NCI-H2171 treated with DMSO at 0.1 percent for 48 hours (cell line): ENCODE data around the gene CCDC85B.
"Not testable (repeated sequence)": the region's sequence is repeated elsewhere in the genome, so short reads cannot be mapped to it uniquely, and the experiment has no call there.

Source experiments
- DNase-seq: peaks from one replicate; lab custom pipeline; 2025; lab: John Stamatoyannopoulos, UW

Gene CCDC85B

DNA sequence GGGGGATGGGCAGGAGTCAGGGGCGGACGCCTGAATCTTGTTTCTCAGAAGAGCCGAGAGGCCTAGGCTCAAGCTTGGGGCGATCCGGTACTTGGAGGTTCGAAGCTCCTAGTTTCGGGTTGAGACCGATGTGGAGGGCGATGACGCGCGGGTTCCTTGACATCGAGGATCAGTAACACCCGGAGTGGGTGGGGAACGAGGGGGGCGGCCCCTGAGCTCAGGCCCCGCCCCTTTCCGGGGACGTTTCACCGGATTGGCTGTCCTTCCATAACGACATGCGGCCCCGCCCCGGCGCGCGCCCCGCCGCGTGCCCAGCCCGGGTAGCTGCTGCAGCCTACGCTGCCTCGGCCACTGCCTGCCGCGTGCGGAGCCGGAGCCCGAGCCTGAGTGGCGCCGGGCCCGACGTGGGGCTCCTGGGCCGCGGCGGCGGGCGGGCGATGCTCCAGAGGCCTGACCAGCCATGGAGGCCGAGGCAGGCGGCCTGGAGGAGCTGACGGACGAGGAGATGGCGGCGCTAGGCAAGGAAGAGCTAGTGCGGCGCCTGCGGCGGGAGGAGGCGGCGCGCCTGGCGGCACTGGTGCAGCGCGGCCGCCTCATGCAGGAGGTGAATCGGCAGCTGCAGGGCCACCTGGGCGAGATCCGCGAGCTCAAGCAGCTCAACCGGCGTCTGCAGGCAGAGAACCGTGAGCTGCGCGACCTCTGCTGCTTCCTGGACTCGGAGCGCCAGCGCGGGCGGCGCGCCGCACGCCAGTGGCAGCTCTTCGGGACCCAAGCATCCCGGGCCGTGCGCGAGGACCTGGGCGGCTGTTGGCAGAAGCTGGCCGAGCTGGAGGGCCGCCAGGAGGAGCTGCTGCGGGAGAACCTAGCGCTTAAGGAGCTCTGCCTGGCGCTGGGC, at the start of gene CCDC85B:
Gene CCDC85B (plus strand): TSS at position 350 of the 895 bp plus-strand sequence. CDS start 111 bp downstream, at position 461.
- peak; percentile 92 for DNase-seq

DNA sequence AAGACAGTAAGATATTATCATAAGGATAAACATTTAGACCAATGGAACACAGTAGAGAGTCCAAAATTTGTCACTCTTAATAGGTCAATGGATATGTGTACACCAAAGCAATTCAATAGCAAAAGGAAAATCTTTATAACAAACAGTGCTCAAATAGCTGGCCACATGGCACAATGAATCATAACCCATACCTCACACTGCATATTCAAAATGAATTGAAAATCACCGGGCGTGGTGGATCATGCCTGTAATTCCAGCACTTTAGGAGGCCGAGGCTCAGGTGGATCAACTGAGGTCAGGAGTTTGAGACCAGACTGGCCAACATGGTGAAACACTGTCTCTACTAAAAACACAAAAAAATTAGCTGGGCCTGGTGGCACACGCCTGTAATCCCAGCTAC, 48.3 kb upstream of the CCDC85B start:
- no peak for DNase-seq

DNA sequence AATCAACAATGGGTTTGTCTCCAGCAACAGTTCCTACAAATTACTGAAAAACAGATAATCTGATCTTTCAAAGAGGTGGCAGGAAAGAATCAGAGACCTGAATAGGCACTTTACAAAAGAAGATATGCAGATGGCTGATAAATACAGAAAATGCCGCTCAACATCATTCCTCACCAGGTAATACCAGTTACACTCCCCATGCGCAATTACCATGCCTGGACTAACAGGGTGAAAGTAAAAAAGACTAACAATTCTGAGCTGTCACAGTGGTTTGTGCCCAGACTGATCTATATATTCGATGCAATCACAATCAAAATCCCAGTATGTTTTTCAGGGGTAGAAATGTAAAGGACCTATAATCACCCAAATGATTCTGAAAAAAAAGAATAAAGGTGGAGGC, 46.7 kb upstream of the CCDC85B start:
- DNase-seq, result no peak

DNA sequence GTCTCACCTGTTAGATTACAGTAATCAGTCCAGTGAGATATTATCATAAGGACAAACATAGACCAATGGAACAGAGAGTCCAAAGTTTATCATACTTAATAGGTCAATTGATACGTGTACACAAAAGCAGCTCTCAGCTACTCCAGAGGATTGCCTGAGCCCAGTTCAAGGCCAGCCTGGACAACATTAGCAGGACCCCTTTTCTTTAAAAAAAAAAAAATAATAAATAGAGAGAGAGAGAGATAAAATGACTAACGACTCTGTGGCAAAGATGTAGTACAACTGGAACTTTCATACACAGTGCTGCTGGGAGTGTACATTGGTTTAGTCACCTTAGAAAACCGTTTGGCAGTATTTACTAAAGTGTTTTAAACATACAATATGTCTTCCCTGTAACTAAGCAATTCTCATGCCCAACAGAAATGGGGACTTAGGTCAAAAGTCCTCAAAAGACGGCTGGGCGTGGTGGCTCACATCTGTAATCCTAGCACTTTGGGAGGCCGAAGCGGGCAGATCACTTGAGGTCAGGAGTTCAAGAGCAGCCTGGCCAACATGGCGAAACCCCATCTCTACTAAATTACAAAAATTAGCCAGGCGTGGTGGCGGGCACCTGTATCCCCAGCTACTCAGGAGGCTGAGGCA, 46.1 kb upstream of the CCDC85B start:
- DNase-seq, result no peak

DNA sequence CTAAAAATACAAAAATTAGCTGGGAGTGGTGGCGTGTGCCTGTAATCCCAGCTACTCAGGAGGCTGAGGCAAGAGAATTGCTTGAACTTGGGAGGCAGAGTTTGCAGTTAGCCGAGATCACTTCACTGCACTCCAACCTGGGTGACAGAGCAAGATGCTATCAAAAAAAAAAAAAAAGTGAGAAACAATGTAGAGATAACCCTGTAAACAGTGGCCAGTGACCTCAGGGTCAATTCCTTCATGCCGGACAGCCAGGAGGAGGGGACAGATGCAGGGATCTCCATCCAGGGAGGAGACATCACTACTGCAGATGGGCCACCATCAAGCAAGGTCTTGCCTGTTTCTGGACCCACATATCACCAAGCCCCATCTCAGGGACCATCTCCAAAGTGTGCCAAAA, 42.7 kb upstream of the CCDC85B start:
- DNase-seq, result no peak

DNA sequence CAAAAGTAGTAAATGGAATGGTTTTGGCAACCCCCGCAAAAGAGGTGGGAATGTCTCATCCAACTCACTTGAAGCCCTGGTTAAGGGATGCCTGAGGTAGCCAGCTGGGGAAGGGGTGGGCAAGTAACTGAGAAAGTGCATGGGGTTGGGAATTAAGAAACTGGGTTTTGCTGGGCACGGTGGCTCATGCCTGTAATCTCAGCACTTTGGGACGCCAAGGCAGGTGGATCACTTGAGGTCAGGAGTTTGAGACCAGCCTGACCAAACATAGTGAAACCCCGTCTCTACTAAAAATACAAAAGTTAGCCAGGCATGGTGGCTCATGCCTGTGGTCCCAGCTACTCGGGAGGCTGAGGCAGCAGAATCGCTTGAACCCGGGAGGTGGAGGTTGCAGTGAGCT, 41.8 kb upstream of the CCDC85B start:
- not testable (repeated sequence) for DNase-seq

- no peak for DNase-seq
Measured at GRCh38 chr11:65849366-65849765, 41.1 kb upstream of the CCDC85B start.

GRCh38 chr11:65849771-65850216, 40.7 kb upstream of the CCDC85B start:
- DNase-seq, result no peak

- no peak for DNase-seq
Measured at GRCh38 chr11:65850217-65851082, 40.0 kb upstream of the CCDC85B start.

DNA sequence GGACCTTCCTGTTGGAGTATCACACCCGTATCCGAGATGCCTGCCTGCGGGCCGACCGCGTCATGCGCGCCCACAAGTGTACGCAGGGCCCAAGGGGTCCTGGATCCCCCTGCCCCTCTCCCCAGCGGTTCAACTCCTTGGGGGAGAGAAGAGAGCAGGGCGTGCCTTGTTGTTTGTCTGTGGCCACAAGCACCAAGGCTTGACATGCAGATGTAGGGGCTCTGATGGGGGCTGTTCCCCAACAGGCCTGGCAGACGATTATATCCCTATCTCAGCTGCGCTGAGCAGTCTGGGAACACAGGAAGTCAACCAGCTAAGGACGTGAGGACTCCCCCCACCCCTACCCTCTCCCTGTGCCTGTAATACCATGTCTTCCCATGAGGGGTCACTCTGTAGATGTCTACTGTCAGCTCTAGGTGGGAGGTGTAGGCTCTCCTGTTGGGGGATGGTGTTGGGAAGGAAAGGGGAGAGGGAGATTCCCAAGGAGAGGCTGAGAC, 39.3 kb upstream of the CCDC85B start:
- no peak for DNase-seq

DNA sequence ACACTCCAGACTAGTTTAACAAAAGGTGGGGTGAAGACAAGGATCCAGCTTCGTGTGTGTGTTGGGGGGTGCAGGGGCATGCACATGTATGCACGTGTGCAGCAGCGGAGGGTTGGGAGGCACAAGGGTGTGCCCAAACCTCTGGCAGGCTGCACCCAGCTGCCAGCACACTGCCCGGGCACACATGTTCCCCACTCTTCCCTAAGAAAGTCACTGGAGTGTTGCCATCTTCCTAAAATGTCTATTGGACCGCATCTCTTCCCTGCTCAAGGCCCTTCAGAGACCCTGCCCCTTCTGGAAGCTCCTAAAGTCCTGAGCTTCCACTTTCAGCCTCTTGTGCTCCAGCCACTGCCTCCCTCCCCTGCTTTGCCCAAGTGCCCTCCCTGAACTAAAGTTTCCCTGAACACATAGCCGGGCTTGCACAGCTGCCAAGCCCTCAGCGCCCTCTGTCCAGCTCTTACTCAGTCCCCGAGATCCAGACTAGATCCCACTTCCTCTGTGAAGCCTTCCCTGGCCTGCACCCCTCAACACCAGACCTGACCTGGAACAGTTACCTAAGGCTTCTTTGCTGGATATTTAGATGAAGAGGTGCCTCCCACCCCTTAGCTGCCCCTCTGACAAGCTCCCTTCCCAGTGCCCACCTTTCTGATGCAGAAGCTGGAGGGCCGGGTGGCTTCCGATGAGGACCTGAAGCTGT, 38.5 kb upstream of the CCDC85B start:
- no peak for DNase-seq

DNA sequence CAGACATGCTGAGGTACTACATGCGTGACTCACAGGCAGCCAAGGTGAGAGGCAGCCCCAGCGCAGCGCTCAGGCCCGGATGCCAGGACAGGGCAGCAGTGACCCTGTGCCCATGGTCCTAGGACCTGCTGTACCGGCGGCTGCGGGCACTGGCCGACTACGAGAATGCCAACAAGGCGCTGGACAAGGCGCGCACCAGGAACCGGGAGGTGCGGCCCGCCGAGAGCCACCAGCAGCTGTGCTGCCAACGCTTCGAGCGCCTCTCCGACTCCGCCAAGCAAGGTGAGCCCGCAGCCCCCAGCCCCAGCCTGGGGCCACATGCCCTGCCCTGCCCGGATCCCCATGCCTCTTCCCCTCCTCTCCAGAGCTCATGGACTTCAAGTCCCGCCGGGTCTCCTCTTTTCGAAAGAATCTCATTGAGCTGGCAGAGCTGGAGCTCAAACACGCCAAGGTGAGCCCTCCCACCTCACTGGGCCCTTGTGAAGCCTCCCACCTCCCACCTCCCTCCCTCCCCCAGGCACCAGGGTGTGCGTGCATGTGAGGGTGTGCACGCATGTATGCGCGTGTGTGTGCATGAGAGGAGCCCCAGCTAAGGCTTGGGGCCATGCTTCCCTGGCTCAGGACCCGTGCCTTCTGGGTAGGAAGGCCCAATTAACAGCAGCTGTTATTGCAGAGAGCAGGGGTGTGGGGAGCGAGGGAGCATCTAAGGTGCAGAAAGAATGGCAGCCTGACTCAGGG, 37.8 kb upstream of the CCDC85B start:
- no peak for DNase-seq

GRCh38 chr11:65853246-65853979, 37.1 kb upstream of the CCDC85B start:
- DNase-seq, result no peak

- DNase-seq, result no peak
Measured at GRCh38 chr11:65854161-65854592, 36.3 kb upstream of the CCDC85B start.

DNA sequence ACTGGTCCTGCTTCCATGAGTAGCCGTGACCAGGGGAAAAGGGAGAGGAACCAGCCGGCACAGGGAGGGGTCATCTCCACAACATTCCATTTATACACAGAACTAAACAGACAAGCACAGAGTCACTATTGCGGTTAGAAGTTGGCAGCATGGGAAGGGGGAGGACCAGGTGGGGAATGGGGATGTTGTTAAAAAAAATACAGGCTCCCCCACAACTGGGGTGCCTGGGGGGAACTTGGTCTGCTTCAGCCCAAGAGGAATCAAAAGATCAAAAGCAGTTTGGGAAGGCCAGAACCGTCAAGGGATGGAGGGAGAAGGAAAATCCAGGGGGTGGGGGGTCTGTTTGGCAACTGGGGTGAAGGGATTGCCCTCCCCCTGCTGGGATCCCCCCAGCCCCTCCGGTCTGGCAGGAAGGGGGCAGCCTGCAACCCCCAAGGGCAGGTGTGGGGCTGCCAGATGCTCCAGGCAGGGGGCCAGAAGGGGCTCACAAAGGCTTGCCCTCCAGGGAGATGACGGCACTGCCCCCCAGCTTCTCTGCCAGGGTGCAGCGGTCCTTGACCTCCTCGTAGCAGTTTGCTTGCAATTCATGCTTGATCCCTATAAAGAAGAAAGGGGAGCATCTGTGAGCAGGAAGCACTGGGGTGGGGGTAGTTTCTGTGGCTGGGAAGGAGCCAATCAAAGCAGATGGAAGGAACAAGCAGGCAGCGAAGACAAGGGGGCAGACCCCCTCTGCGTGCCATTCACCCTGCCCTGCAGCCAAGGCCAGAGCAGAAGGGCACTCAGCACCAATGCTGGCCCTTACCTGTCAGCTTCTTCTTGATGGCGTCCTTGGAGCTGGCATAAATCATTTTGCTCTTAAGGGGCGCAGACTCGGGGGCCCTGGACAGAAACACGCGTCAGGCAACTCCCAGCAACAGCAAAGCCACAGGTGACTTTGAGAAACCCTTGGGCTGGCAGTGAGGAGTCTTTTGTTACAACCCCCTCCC, 35.3 kb upstream of the CCDC85B start:
- DNase-seq, result no peak

GRCh38 chr11:65855927-65856363, 34.5 kb upstream of the CCDC85B start:
- DNase-seq, result no peak

DNA sequence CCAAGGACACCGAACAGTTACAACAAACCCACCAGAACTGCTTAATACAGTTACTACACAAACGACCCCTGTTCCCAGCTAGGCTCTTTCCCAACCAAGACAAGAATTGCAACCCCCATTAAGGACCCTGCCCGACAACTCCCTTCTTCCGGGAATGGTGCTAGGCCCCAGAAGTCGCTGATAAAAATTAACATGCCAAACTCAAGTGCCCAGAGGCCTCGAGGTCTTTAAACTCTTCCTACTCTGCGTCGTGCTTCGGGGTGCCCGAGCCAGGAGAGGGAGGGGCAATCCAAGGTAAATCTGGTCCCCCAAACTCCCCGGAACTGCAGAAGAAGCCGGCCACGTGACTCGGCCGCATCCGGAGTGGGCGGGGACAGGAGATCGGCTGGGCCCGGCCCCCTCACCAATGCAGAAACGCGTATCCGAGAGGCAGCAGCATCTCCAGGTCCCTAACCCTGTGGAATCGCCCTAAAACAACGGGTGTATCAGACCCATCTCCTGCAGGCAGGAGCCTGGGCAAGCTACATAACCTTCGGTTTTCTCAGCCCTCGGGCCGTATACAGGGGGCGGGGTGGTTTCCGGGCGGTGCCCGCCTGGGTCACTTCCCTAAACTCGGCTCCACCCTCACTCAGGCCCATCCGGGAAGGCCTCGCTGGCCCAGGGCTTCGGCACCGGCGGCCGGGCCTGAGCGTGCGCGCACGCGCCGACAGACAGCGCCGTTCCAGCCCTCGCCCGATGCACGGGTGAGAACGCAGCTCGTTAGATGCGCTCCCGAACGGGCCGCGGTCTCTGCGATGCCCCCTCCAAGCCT, 33.6 kb upstream of the CCDC85B start:
- DNase-seq, result peak; percentile 45

GRCh38 chr11:65857500-65857852, 33.0 kb upstream of the CCDC85B start:
- DNase-seq, result peak; percentile 74
